Activated T-helper 2 cell treated with anti-CD3 and anti-CD28 coated beads, Interferon-gamma antibody, Interleukin-2, Interleukin-4, amounts not matched to agents 10 μg/mL and 5 μg/mL and 100 μg/mL, durations not matched to agents 14 hours and 24 hours and 36 hours (primary cell): ENCODE data around the gene CACNA1F. TPM values are rescaled to one million over a fixed set of nuclear protein-coding genes. Genes with fewer than 3 reads are reported as not detected.

ENCODE experiments used
- DNase-seq: peaks from one replicate; pipeline ENCODE4 v3.0.0; 2021; ENCODE audit warnings: low spot score
- H3K27ac Mint-ChIP-seq: one replicate; pipeline ENCODE4 v1.8.0; 2021; ENCODE audit warnings: mixed read lengths
- H3K27me3 Mint-ChIP-seq: one replicate; pipeline ENCODE4 v1.8.0; 2021; ENCODE audit warnings: low read depth, mixed read lengths
- H3K36me3 Mint-ChIP-seq: one replicate; pipeline ENCODE4 v1.8.0; 2021; ENCODE audit warnings: low read depth, mixed read lengths
- H3K4me1 Mint-ChIP-seq: one replicate; pipeline ENCODE4 v1.8.0; 2021; ENCODE audit warnings: low read depth, mixed read lengths
- H3K4me3 Mint-ChIP-seq: one replicate; pipeline ENCODE4 v1.8.0; 2021; ENCODE audit warnings: low read depth, mild to moderate bottlenecking, moderate library complexity, mixed read lengths
- H3K9me3 Mint-ChIP-seq: one replicate; pipeline ENCODE4 v1.8.0; 2021; ENCODE audit warnings: mixed read lengths
- intact Hi-C: fragments of 100-400 bp; cut with micrococcal nuclease; formaldehyde crosslinking; loops from one replicate; pipeline ENCODE4 v1.15.1; 2023
- total RNA-seq: library from RNA; stranded (reverse); gene quantifications from 2 replicates; pipeline ENCODE4 v1.2.3, GENCODE V29; 2022

The CACNA1F gene
- total RNA-seq, 1 donor from 2014 or later: 0.23 TPM

DNA sequence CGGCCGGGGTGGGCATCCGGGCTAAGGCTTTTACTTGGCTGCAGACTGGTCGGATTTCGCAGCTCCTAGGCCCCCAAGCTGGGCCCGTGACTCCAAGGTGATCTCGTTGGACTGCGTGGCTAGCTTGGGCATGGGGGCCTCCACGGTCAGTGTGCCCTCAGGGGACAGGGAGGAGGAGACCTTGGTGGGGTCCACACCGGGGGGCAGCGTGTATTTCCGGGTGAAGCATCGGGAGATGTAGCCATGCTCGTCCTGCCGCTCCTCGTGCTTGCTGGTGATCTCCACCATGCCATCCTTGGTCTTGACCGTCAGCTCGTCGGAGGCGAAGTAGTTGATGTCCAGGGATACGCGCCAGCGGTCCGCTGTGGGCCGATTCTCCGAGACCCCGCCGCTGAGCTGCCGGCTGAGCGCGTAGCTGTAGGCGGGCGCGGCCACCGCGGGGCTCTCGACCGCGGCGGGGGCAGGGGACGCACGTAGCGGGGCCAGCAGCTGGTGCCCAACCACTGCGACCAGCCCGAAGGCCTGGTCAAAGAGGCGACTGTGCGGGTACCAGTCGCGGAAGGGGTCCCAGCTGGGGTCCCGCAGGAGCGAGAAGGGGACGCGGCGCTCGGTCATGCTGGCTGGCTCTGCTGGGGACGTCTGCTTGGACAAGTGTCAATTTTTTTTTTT, 881 bp upstream of the CACNA1F start:
- no peaks in the 10 kb centered on the region for H3K27me3 Mint-ChIP-seq
- intact Hi-C loops: loop anchor here (2.0 kb wide), 1 partner anchor 35 kb away; the partner anchor contains the start of gene PPP1R3F
- H3K9me3 Mint-ChIP-seq: no peaks in the 10 kb centered on the region
- H3K27ac Mint-ChIP-seq: no peak overlapping the region
- no peak for DNase-seq
- peaks cover 7% of the 10 kb centered on the region for H3K36me3 Mint-ChIP-seq
- peaks cover 29% of the 10 kb centered on the region for H3K4me1 Mint-ChIP-seq
- H3K4me3 Mint-ChIP-seq: no peak overlapping the region

DNA sequence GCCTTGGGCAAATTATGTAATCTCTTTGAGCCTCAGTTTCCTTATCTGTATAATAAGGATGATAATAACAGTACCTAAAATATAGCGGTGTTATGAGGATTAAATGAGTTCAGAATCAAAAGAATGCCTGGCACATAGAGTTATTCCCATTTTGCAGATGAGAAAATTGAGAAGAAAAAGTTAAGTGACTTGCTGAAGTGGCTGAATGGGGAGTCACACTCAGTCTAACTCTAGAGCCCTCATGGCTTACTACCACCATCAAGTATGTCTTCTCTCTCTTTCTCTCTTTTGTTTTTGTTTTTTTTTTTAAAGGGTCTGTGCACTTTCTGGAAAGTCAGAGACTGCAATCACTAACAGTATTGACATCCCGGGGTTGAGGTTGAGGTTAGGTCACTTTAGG, 615 bp downstream of the CACNA1F start:
- no peaks in the 10 kb centered on the region for H3K9me3 Mint-ChIP-seq
- intact Hi-C loops: no loop called here

DNA sequence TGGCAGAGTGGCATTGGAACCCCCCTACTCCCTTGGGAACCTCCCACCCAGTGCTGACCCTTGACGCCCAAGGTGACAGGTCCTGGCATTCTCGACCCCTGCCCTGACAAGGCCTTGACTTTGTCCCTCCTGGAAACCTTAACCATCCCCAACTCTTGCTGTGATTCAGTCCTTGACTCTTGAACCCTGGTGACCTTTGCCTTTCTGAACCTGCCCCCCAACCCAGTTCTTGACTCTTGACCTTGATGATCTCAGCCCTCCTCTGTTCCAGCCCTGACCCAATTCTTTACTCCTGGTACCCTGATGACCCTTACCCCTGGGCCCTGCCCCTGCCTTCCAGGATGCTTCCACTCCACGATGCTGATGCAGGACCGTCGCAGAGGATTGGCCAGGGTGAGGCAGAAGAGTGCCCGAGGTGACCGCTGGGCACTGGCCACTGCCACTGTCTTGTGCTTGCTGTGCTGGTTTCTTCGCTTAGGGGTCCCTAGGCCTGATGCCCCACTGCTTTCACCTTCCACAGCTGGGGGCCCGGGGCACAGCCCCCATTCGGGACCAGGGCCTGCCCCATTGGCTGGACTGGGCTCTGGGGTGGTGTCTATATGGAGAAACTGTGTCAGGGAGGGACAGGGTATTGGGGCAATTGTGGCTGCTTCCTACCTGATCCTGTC, 1.7 kb downstream of the CACNA1F start:
- Mint-ChIP-seq H3K9me3 (no peaks in the 10 kb centered on the region), H3K27me3 (no peaks in the 10 kb centered on the region), H3K27ac (peak overlapping the region; percentile 86), H3K36me3 (no peaks in the 10 kb centered on the region), H3K4me3 (peak overlapping the region; percentile 68), H3K4me1 (peaks cover 18% of the 10 kb centered on the region)
- no peak for DNase-seq
- intact Hi-C loops: no loop called here

More for the DNA sequence above, 615 bp downstream of the CACNA1F start:
- Mint-ChIP-seq H3K4me1 (peaks cover 29% of the 10 kb centered on the region), H3K27ac (no peak overlapping the region), H3K27me3 (no peaks in the 10 kb centered on the region), H3K4me3 (no peak overlapping the region), H3K36me3 (peaks cover 7% of the 10 kb centered on the region)
- DNase-seq: no peak

DNA sequence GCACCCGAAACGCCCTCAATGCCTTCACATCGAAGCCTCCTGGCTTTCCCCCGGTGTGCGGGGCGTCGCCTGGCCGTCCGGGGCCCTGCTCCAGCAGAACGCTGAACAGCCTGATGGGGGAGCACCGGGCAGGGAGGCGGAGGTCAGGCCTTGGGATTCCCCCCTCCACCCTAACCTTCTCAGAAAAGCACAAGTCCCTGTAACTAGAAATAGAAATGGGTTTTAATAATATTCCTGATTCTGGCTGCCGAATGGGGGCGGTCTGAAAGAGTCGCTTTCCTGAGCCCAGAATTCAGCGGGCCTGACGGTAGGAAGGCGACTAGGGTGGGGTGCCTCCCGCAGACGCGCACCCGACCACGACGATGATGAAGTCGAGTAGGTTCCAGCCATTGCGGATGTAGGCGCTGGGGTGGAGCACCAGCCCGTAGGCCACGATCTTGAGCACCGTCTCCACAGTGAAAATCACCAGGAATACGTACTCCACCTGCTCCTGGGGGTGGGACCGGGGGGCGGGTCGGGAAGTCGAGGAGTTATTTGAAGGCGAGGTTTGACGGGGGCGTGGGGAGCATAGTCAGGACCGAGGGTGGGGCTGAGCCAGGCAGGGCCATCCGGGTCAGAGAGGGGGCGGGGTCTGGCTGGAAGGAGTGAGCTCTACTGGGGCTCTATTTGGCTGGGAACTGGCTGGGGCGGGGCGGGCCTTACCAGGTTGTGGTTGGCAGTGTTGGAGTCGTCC, 2.5 kb downstream of the CACNA1F start:
- peak; percentile 52 for DNase-seq
- H3K4me1 Mint-ChIP-seq: peaks cover 16% of the 10 kb centered on the region
- H3K27me3 Mint-ChIP-seq: no peaks in the 10 kb centered on the region
- intact Hi-C loops: no loop called here
- peak overlapping the region; percentile 86 for H3K27ac Mint-ChIP-seq
- H3K9me3 Mint-ChIP-seq: no peaks in the 10 kb centered on the region
- H3K4me3 Mint-ChIP-seq: peak overlapping the region; percentile 68
- no peaks in the 10 kb centered on the region for H3K36me3 Mint-ChIP-seq

DNA sequence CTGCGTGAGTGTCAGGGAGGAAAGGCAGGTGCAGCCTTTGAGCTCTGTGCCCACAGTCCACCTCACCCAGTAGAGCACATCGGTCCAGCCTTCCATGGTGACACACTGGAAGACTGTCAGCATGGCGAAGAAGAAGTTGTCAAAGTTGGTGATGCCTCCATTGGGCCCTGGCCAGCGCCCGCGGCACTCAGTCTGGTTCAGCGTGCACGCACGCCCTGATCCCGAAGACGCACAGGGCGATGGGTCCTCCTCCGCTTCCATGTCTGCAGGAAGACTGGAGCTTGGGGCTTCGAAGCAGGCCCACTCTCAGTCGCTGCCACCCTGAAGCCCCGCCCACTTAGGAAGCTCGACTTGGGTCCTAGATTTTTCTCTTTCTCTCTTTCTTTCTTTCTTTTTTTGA, 5.0 kb downstream of the CACNA1F start:
- Mint-ChIP-seq H3K9me3 (no peaks in the 10 kb centered on the region), H3K4me3 (no peak overlapping the region), H3K4me1 (peaks cover 15% of the 10 kb centered on the region), H3K27me3 (no peaks in the 10 kb centered on the region), H3K27ac (no peak overlapping the region), H3K36me3 (no peaks in the 10 kb centered on the region)
- intact Hi-C loops: no loop called here
- no peak for DNase-seq

DNA sequence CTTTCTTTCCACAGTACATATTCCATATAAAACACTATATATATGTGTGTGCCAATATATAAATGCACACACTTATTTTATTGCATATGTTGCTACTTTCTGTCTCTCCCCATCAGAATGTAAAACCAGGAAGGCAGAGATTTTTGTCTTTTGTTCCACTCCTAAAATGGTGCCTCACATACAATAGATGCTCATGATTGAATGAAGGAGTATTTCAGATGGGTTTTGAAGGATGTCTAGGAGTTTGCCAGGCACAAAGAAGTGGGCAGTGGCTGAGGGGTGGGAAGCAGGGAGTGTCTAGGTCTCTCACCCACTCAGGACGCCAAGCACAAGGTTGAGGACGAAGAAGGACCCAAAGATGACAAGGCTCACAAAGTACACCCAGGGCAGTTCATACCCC, 5.4 kb downstream of the CACNA1F start:
- Mint-ChIP-seq H3K4me1 (peaks cover 13% of the 10 kb centered on the region), H3K36me3 (no peaks in the 10 kb centered on the region), H3K27me3 (peaks cover 3% of the 10 kb centered on the region), H3K27ac (no peak overlapping the region), H3K4me3 (no peak overlapping the region), H3K9me3 (no peaks in the 10 kb centered on the region)
- no peak for DNase-seq
- intact Hi-C loops: no loop called here

DNA sequence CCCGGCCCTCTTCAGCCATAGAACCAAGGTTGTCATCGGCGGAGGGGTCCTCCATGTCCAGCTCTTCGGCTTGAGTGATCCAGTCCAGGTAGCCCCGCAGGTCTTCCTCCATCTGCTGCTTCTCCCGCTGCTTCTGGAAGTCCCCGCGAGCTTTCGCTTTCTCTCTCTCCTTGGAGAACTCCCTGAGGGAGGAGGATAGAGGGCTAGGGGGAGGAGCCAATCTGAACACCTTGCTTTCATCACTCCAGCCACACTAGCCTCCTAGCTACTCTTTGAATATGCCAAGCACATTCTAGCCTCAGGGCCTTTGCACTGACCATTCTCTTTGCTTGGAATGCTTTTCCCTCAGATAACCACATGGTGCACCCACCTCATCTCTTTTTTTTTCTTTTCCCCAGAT, 6.2 kb downstream of the CACNA1F start:
- intact Hi-C loops: no loop called here
- Mint-ChIP-seq H3K4me3 (no peak overlapping the region), H3K27me3 (peaks cover 3% of the 10 kb centered on the region), H3K36me3 (no peaks in the 10 kb centered on the region), H3K27ac (no peak overlapping the region), H3K9me3 (no peaks in the 10 kb centered on the region), H3K4me1 (peaks cover 12% of the 10 kb centered on the region)
- no peak for DNase-seq

DNA sequence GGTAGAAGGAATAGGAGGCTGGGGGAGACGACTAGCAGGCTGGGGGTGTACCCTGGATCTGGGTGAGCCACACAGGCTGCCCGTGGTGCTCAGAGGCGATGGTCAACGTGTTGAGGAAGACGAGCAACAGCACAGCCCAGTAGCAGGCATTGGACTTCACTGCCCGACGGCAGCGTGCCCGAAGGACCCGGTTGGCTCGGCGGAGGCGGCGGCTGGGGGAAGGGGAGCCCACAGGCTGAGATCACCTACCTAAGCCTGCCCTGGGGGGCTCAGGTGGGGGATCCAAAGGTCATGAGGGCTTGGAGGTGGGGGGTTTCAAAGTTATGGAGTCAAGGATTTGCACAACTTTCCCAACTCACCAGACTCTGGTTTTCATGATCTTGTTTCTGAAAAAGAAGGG, 7.3 kb downstream of the CACNA1F start:
- DNase-seq: no peak
- Mint-ChIP-seq H3K4me3 (no peak overlapping the region), H3K36me3 (no peaks in the 10 kb centered on the region), H3K27me3 (peaks cover 5% of the 10 kb centered on the region), H3K9me3 (no peaks in the 10 kb centered on the region), H3K27ac (no peak overlapping the region), H3K4me1 (peaks cover 5% of the 10 kb centered on the region)
- intact Hi-C loops: no loop called here

DNA sequence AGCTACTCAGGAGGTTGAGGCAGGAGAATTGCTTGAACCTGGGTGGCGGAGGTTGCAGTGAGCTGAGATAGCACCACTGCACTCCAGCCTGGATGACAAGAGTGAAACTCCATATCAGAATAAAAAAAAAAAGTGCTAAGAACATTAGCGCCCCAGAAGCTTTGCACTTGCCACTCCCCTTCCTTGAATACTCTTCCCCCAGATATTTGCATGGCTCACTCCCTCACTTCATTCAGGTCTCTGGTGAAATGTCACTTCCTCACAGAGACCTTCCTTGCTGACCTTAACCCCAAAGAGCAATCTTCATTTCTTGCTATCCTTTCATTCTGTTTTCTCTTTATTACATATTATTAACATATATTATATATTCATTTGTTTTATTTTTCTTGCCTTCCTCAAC, 11.3 kb downstream of the CACNA1F start:
- Mint-ChIP-seq H3K4me1 (no peaks in the 10 kb centered on the region), H3K36me3 (no peaks in the 10 kb centered on the region), H3K4me3 (no peak overlapping the region), H3K27ac (no peak overlapping the region), H3K27me3 (peaks cover 5% of the 10 kb centered on the region), H3K9me3 (no peaks in the 10 kb centered on the region)
- DNase-seq: no peak
- intact Hi-C loops: no loop called here

DNA sequence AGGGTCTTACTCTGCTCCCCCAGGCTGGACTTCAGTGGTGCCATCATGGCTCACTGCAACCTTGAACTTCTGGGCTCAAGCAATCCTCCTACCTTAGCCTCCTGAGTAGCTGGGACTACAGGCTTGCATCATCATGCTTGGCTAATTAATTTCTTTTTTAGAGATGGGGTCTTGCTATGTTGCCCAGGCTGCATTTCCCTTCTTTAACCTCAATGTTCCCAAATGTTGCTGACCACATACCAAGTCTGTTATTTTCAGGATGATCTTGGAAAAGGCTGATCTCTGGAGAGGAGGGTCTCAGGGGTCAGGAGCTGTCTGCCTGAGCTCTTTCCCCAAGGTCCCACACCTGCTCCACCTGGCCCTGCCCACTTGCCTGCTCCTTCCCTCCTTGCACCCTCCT, 13.0 kb downstream of the CACNA1F start:
- Mint-ChIP-seq H3K4me3 (no peak overlapping the region), H3K4me1 (no peaks in the 10 kb centered on the region), H3K36me3 (no peaks in the 10 kb centered on the region), H3K27ac (no peak overlapping the region), H3K27me3 (peaks cover 5% of the 10 kb centered on the region), H3K9me3 (no peaks in the 10 kb centered on the region)
- no peak for DNase-seq
- intact Hi-C loops: no loop called here

DNA sequence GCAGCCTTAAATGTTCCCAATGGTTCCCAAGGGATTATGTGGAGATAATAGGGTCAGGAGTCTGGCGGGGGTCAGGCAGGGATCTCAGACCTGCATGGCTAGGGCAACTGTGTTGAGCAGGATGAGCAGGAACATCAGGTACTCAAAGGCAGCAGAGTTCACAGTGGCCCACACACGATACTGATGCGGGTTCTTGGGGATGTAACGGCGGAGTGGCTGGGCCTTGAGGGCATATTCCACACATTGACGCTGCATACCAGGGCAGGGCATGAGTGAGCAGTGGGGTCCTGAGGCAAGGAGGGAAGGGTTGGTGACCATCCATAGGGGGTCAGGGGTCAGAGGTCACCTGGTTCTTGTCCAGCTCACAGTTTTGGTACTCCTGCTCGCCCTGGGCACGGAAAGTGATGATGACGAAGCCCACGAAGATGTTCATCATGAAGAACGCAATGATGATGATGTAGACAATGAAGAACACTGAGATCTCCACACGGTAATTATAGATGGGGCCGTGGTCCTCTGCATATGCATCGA, 18.1 kb downstream of the CACNA1F start:
- Mint-ChIP-seq H3K36me3 (no peaks in the 10 kb centered on the region), H3K4me1 (no peaks in the 10 kb centered on the region), H3K9me3 (no peaks in the 10 kb centered on the region), H3K27ac (no peak overlapping the region), H3K27me3 (no peaks in the 10 kb centered on the region), H3K4me3 (no peak overlapping the region)
- DNase-seq: no peak
- intact Hi-C loops: no loop called here

DNA sequence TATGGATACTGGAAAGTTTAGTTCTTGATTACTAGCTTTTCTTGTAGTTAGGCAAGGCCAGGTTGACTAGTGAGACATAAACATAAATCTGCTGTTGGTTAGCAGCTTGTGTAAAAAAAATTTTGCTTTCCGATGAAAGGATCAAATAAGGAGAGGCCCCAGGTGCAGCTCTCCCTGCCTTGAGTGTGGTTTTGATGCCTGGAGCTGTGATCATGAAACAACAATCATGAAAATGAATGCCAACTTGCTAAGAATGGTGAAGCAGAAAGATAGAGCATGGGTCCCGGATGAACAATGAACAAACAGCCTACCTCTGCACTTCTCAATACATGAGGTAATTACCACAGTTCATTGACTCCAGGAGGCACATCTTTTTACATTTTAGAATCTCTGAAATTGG, 18.7 kb downstream of the CACNA1F start:
- Mint-ChIP-seq H3K4me1 (no peaks in the 10 kb centered on the region), H3K4me3 (no peak overlapping the region), H3K9me3 (no peaks in the 10 kb centered on the region), H3K36me3 (no peaks in the 10 kb centered on the region), H3K27me3 (no peaks in the 10 kb centered on the region), H3K27ac (no peak overlapping the region)
- no peak for DNase-seq
- intact Hi-C loops: no loop called here

DNA sequence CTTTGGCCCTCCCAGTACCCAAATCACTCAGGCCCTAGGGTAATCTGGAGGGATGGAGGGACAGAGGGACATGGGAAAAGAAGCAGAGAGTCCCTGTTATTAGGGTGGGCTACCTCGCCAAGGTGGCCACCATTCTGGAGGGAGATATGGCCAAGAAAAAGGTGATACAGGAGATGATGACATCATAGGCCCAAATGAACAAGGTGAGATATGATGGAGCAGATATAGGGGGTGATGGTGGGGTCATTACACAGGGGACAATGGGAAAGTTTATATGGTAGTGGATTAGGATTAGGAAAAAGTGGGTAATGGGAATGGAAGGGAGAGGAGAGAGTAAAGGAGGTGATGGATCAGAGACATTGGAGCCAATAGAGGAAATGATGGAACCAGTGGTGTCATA, 20.3 kb downstream of the CACNA1F start:
- no peaks in the 10 kb centered on the region for H3K4me1 Mint-ChIP-seq

More for the DNA sequence above, 20.3 kb downstream of the CACNA1F start:
- Mint-ChIP-seq H3K36me3 (no peaks in the 10 kb centered on the region), H3K27me3 (no peaks in the 10 kb centered on the region), H3K27ac (no peak overlapping the region), H3K9me3 (no peaks in the 10 kb centered on the region), H3K4me3 (no peak overlapping the region)
- no peak for DNase-seq
- intact Hi-C loops: no loop called here
